Right renal pelvis (tissue), 4 donors: ENCODE measurements around the gene USPL1. TPM values are rescaled to one million over a fixed set of nuclear protein-coding genes. Genes with fewer than 3 reads are reported as not detected.
"Not testable (repeated sequence)": the region's sequence is repeated elsewhere in the genome, so short reads cannot be mapped to it uniquely, and the experiment has no call there.

Experiments used
- DNase-seq, 4 donors: peaks; one replicate each; pipeline ENCODE4 v3.0.0-alpha.2; 2013; ENCODE audit warnings: low read depth in 4 of 4, low spot score in 3 of 4, missing footprints in 1 of 4
- polyA plus RNA-seq, 4 donors: library from polyadenylated mRNA; unstranded; fragments of 120-200 nt; gene quantifications; one replicate each; pipeline ENCODE4 v1.2.1, GENCODE V29; 2013; ENCODE audit not compliant: insufficient read length in 4 of 4

Gene USPL1
- polyA plus RNA-seq, 4 donors: 23.6 to 30.4 (median 28.3) TPM

GRCh38 chr13:30615866-30616541 lies 1.7 kb upstream of the USPL1 start:
- DNase-seq: peak in 1 of 4 donors; percentile 63

- peak; percentile 80 to 88 (median 84) for DNase-seq
Measured at GRCh38 chr13:30616927-30617314, 799 bp upstream of the USPL1 start.

- no peak for DNase-seq
Measured at GRCh38 chr13:30618186-30618929, 638 bp downstream of the USPL1 start.

GRCh38 chr13:30618930-30619279 lies 1.2 kb downstream of the USPL1 start:
- no peak for DNase-seq

- DNase-seq: no peak
Measured at GRCh38 chr13:30619731-30620130, 2.0 kb downstream of the USPL1 start.

- no peak for DNase-seq
Measured at GRCh38 chr13:30620941-30621340, 3.2 kb downstream of the USPL1 start.

GRCh38 chr13:30622551-30622950 lies 4.8 kb downstream of the USPL1 start:
- no peak for DNase-seq

GRCh38 chr13:30623392-30623791 lies 5.7 kb downstream of the USPL1 start:
- no peak for DNase-seq

- no peak for DNase-seq
Measured at GRCh38 chr13:30624630-30625029, 6.9 kb downstream of the USPL1 start.

GRCh38 chr13:30629527-30629926 lies 11.8 kb downstream of the USPL1 start:
- no peak for DNase-seq

- no peak for DNase-seq
Measured at GRCh38 chr13:30633861-30634260, 16.1 kb downstream of the USPL1 start.

GRCh38 chr13:30634838-30635237 lies 17.1 kb downstream of the USPL1 start:
- no peak for DNase-seq

GRCh38 chr13:30638301-30638700 lies 20.6 kb downstream of the USPL1 start:
- no peak for DNase-seq

- no peak for DNase-seq
Measured at GRCh38 chr13:30639671-30640070, 22.0 kb downstream of the USPL1 start.

- not testable (repeated sequence) for DNase-seq
Measured at GRCh38 chr13:30641173-30641572, 23.5 kb downstream of the USPL1 start.

- DNase-seq: no peak
Measured at GRCh38 chr13:30645629-30646028, 27.9 kb downstream of the USPL1 start.

GRCh38 chr13:30647420-30647819 lies 29.7 kb downstream of the USPL1 start:
- no peak for DNase-seq

- no peak for DNase-seq
Measured at GRCh38 chr13:30647824-30648521, 30.3 kb downstream of the USPL1 start.

GRCh38 chr13:30648522-30649012 lies 30.8 kb downstream of the USPL1 start:
- DNase-seq: no peak

- DNase-seq: not testable (repeated sequence)
Measured at GRCh38 chr13:30651648-30652047, 33.9 kb downstream of the USPL1 start.

- peak in 2 of 4 donors; percentile 37 to 40 for DNase-seq
Measured at GRCh38 chr13:30652746-30653386, 35.1 kb downstream of the USPL1 start.
